SK-N-SH (cell line): ENCODE results near the gene TOR4A.

Source experiments
- EZH2phosphoT487 ChIP-seq: fragments of 200-600 bp; sonication (generic); IDR thresholded peaks from 2 replicates; pipeline ENCODE4 v1.6.1; 2017; ENCODE audit warnings: low read depth, mixed run types, mild to moderate bottlenecking, antibody characterized with exemption, moderate library complexity, borderline replicate concordance
- GABPA ChIP-seq: IDR thresholded peaks from 2 replicates; pipeline ENCODE4 v1.4.0; 2012; ENCODE audit warnings: low read depth, mild to moderate bottlenecking
- JUND ChIP-seq: IDR thresholded peaks from 2 replicates; pipeline ENCODE4 v1.4.0; 2012
- NRF1 ChIP-seq: IDR thresholded peaks from 2 replicates; pipeline ENCODE4 v1.6.1; 2012; ENCODE audit warnings: low read depth, mild to moderate bottlenecking, low read length
- POLR2AphosphoS5 ChIP-seq: IDR thresholded peaks from 2 replicates; pipeline ENCODE4 v1.6.1; 2012; ENCODE audit warnings: low read depth, low read length
- RFX5 ChIP-seq: IDR thresholded peaks from 2 replicates; pipeline ENCODE4 v1.6.1; 2012; ENCODE audit warnings: mild to moderate bottlenecking, improper control_type of control experiment, low read length
- TCF12 ChIP-seq: IDR thresholded peaks from 2 replicates; pipeline ENCODE4 v1.4.0; 2012
- YY1 ChIP-seq: IDR thresholded peaks from 2 replicates; pipeline ENCODE4 v1.4.0; 2012; ENCODE audit warnings: low read depth, mild to moderate bottlenecking
- TF ChIP-seq, protein P1 (sequence below): fragments of 200-600 bp; sonication (generic); IDR thresholded peaks from 2 replicates; pipeline ENCODE4 v1.6.1; 2017; ENCODE audit warnings: antibody characterized with exemption, mild to moderate bottlenecking, moderate library complexity
- TF ChIP-seq, protein P2 (sequence below): IDR thresholded peaks from 2 replicates; pipeline ENCODE4 v1.4.0; 2012; ENCODE audit warnings: low read depth
- TF ChIP-seq, protein P3 (sequence below): IDR thresholded peaks from 2 replicates; pipeline ENCODE4 v1.4.0; 2012; ENCODE audit warnings: low read depth, borderline replicate concordance

DNA sequence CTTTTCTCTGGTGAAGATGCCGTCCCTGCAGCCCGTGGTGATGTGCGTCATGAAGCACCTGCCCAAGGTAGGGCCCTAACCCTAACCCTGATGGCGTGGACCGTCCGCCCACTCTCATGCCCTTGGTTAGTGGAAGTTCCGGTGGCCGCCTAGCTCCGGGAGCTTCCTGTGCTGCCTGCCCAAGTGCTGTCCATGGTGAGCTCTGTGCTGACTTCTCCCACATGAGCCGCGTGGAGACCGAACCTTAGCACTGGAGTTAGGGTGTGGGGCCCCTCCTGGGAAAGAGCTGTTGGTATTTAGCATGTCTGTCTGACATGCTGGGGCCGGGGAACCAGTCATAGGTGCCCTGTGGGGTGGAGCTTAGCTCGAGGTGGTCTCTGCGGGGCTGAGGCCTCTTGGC, 21.2 kb upstream of the TOR4A start:
- no peak for TF ChIP-seq GABPA
- TF ChIP-seq, protein P1, sequence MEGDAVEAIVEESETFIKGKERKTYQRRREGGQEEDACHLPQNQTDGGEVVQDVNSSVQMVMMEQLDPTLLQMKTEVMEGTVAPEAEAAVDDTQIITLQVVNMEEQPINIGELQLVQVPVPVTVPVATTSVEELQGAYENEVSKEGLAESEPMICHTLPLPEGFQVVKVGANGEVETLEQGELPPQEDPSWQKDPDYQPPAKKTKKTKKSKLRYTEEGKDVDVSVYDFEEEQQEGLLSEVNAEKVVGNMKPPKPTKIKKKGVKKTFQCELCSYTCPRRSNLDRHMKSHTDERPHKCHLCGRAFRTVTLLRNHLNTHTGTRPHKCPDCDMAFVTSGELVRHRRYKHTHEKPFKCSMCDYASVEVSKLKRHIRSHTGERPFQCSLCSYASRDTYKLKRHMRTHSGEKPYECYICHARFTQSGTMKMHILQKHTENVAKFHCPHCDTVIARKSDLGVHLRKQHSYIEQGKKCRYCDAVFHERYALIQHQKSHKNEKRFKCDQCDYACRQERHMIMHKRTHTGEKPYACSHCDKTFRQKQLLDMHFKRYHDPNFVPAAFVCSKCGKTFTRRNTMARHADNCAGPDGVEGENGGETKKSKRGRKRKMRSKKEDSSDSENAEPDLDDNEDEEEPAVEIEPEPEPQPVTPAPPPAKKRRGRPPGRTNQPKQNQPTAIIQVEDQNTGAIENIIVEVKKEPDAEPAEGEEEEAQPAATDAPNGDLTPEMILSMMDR = no peak
- TF ChIP-seq EZH2phosphoT487 = no peak
- no peak for TF ChIP-seq YY1
- no peak for TF ChIP-seq TCF12
- TF ChIP-seq NRF1 = no peak
- no peak for TF ChIP-seq POLR2AphosphoS5
- TF ChIP-seq, protein P2, sequence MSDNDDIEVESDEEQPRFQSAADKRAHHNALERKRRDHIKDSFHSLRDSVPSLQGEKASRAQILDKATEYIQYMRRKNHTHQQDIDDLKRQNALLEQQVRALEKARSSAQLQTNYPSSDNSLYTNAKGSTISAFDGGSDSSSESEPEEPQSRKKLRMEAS = no peak
- TF ChIP-seq RFX5 = no peak
- TF ChIP-seq, protein P3, sequence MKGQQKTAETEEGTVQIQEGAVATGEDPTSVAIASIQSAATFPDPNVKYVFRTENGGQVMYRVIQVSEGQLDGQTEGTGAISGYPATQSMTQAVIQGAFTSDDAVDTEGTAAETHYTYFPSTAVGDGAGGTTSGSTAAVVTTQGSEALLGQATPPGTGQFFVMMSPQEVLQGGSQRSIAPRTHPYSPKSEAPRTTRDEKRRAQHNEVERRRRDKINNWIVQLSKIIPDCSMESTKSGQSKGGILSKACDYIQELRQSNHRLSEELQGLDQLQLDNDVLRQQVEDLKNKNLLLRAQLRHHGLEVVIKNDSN = no peak
- TF ChIP-seq JUND = no peak
